ENCODE data around the gene DNAJC7.

Gene DNAJC7

GRCh38 chr17:42034059-42034458, 16.8 kb upstream of the DNAJC7 start (continued):
- TF ChIP-seq CSRNP3 (CRISPR knock-in tag; IDR thresholded peaks at IDR 0.05) (no peak), ZNF565 (CRISPR knock-in tag; conservative IDR thresholded peaks at IDR 0.05; ENCODE audit: low read depth) (no peak), OSR1 (CRISPR knock-in tag; IDR thresholded peaks at IDR 0.05) (no peak)

- TF ChIP-seq ZNF70 (CRISPR knock-in tag; IDR thresholded peaks at IDR 0.05): no peak
- TF ChIP-seq SNAI2 (CRISPR knock-in tag; IDR thresholded peaks at IDR 0.05): no peak
- TF ChIP-seq POU6F1 (CRISPR knock-in tag; IDR thresholded peaks at IDR 0.05; ENCODE audit: borderline replicate concordance, low read depth): no peak
- TF ChIP-seq ARNTL (CRISPR knock-in tag; IDR thresholded peaks at IDR 0.05; ENCODE audit: borderline replicate concordance, low read depth): no peak
- TF ChIP-seq TCF4 (CRISPR knock-in tag; IDR thresholded peaks at IDR 0.05; ENCODE audit: borderline replicate concordance): no peak
- TF ChIP-seq TSHZ2 (CRISPR knock-in tag; IDR thresholded peaks at IDR 0.05): no peak
- TF ChIP-seq ZFP3 (CRISPR knock-in tag; IDR thresholded peaks at IDR 0.05): no peak
- no peak for TF ChIP-seq ESRRG (CRISPR knock-in tag; IDR thresholded peaks at IDR 0.05)
- no peak for TF ChIP-seq PPARA (CRISPR knock-in tag; IDR thresholded peaks at IDR 0.05; ENCODE audit: borderline replicate concordance)
- no peak for TF ChIP-seq CSDC2 (CRISPR knock-in tag; IDR thresholded peaks at IDR 0.05)
- no peak for TF ChIP-seq CREB5 (CRISPR knock-in tag; IDR thresholded peaks at IDR 0.05; ENCODE audit: low read depth)
- TF ChIP-seq BACH2 (CRISPR knock-in tag; IDR thresholded peaks at IDR 0.05; ENCODE audit: borderline replicate concordance): no peak
- no peak for TF ChIP-seq GLIS3 (CRISPR knock-in tag; IDR thresholded peaks at IDR 0.05)
- TF ChIP-seq CSRNP3 (CRISPR knock-in tag; IDR thresholded peaks at IDR 0.05): no peak
- TF ChIP-seq RARB (CRISPR knock-in tag; IDR thresholded peaks at IDR 0.05): no peak
- TF ChIP-seq ZNF8 (CRISPR knock-in tag; IDR thresholded peaks at IDR 0.05): no peak
- no peak for TF ChIP-seq ZNF565 (CRISPR knock-in tag; conservative IDR thresholded peaks at IDR 0.05; ENCODE audit: low read depth)
- TF ChIP-seq ZC3H10 (CRISPR knock-in tag; IDR thresholded peaks at IDR 0.05): no peak
- no peak for TF ChIP-seq OSR1 (CRISPR knock-in tag; IDR thresholded peaks at IDR 0.05)
- no peak for ATAC-seq
These were observed 14.3 kb upstream of the DNAJC7 start for GRCh38 chr17:42031584-42031983.

GRCh38 chr17:42028791-42029127, 11.5 kb upstream of the DNAJC7 start:
- ATAC-seq: no peak

More at GRCh38 chr17:42028791-42029127, 11.5 kb upstream of the DNAJC7 start:
- no peak for TF ChIP-seq ZC3H10 (CRISPR knock-in tag; IDR thresholded peaks at IDR 0.05)
- TF ChIP-seq ZNF8 (CRISPR knock-in tag; IDR thresholded peaks at IDR 0.05): no peak
- no peak for TF ChIP-seq CSRNP3 (CRISPR knock-in tag; IDR thresholded peaks at IDR 0.05)
- no peak for TF ChIP-seq ZNF565 (CRISPR knock-in tag; conservative IDR thresholded peaks at IDR 0.05; ENCODE audit: low read depth)
- no peak for TF ChIP-seq PATZ1 (CRISPR knock-in tag; IDR thresholded peaks at IDR 0.05; ENCODE audit: borderline replicate concordance)
- TF ChIP-seq POU6F1 (CRISPR knock-in tag; IDR thresholded peaks at IDR 0.05; ENCODE audit: borderline replicate concordance, low read depth): no peak

Data from SK-N-SH treated with all-trans-retinoic acid at 6 μM for 48 hours (cell line).